T-helper 17 cell (primary cell): ENCODE results near the gene NKX2-3. TPM values are rescaled to one million over a fixed set of nuclear protein-coding genes. Genes with fewer than 3 reads are reported as not detected.

Experiments
- ATAC-seq: fragments of 150-1000 bp; cut with Tn5 transposase; 2 replicates; pipeline ENCODE4 v1.10.0; 2021; ENCODE audit warnings: mild to moderate bottlenecking, moderate library complexity
- DNase-seq, 3 donors: peaks; one replicate each; pipeline versions ENCODE4 v3.0.0 to v3.0.0-alpha.2; 2020 to 2021
- H3K9me3 ChIP-seq: one replicate; pipeline ENCODE4 v1.7.0; 2013; ENCODE audit warnings: low read length, mild to moderate bottlenecking; ENCODE audit not compliant: control insufficient read depth, poor library complexity, severe bottlenecking
- H3K27ac Mint-ChIP-seq: one replicate; pipeline ENCODE4 v1.8.0; 2022; ENCODE audit warnings: mild to moderate bottlenecking, moderate library complexity, mixed read lengths
- H3K27me3 Mint-ChIP-seq: one replicate; pipeline ENCODE4 v1.8.0; 2022; ENCODE audit warnings: mixed read lengths
- H3K36me3 Mint-ChIP-seq: one replicate; pipeline ENCODE4 v1.8.0; 2022; ENCODE audit warnings: low read depth, mixed read lengths
- H3K4me1 Mint-ChIP-seq: one replicate; pipeline ENCODE4 v1.8.0; 2022; ENCODE audit warnings: mild to moderate bottlenecking, mixed read lengths
- H3K4me3 Mint-ChIP-seq: one replicate; pipeline ENCODE4 v1.8.0; 2022; ENCODE audit warnings: mild to moderate bottlenecking, moderate library complexity, mixed read lengths
- total RNA-seq, 4 donors: library from RNA in 2 of 4; stranded (reverse) in 2 of 4; gene quantifications; one replicate each; pipeline ENCODE4 v1.2.3 and lab custom pipeline; 2022 to 2026

NKX2-3 gene
- total RNA-seq, 2 donors from 2014 or later: not detected

- DNase-seq: peak in 1 of 3 donors; percentile 27
- H3K27ac Mint-ChIP-seq: no peak overlapping the region
- ATAC-seq: no peak
- H3K36me3 Mint-ChIP-seq: no peaks in the 10 kb centered on the region
- H3K9me3 ChIP-seq: no peaks in the 10 kb centered on the region
- peaks cover 36% of the 10 kb centered on the region for H3K27me3 Mint-ChIP-seq
- no peak overlapping the region for H3K4me3 Mint-ChIP-seq
- peaks cover 2% of the 10 kb centered on the region for H3K4me1 Mint-ChIP-seq
Measured at GRCh38 chr10:99560277-99561126, 27.8 kb downstream of the NKX2-3 start.

DNA sequence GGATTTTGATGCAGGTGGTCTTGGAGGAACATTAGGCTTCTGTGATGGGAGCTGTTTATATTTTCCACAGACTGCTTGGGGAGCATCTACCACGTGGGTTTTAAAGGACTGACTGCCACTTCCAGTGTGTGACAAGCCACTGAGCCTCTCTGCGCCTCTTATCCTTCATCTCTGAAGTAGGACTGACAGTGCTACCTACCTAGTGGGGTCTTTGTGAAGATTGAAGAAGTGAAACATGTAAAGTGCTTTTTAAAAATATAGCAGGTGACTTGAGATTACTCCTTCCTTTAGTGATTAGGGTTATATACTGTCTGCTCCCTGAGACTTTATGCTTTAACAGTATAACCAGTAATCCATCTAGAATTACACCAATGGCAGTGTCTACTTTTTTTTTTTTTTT lies 29.9 kb downstream of the NKX2-3 start:
- H3K27ac Mint-ChIP-seq: no peak overlapping the region
- peaks cover 2% of the 10 kb centered on the region for H3K36me3 Mint-ChIP-seq
- H3K9me3 ChIP-seq: no peaks in the 10 kb centered on the region
- no peak for DNase-seq
- ATAC-seq: no peak
- H3K4me1 Mint-ChIP-seq: peaks cover 5% of the 10 kb centered on the region
- peaks cover 51% of the 10 kb centered on the region for H3K27me3 Mint-ChIP-seq
- no peak overlapping the region for H3K4me3 Mint-ChIP-seq

- peaks cover 59% of the 10 kb centered on the region for H3K27me3 Mint-ChIP-seq
- no peak overlapping the region for H3K4me3 Mint-ChIP-seq
- H3K4me1 Mint-ChIP-seq: peaks cover 5% of the 10 kb centered on the region
- H3K27ac Mint-ChIP-seq: no peak overlapping the region
- DNase-seq: no peak
- peaks cover 2% of the 10 kb centered on the region for H3K36me3 Mint-ChIP-seq
- no peaks in the 10 kb centered on the region for H3K9me3 ChIP-seq
- ATAC-seq: no peak
Measured at GRCh38 chr10:99564361-99564760, 31.6 kb downstream of the NKX2-3 start.

DNA sequence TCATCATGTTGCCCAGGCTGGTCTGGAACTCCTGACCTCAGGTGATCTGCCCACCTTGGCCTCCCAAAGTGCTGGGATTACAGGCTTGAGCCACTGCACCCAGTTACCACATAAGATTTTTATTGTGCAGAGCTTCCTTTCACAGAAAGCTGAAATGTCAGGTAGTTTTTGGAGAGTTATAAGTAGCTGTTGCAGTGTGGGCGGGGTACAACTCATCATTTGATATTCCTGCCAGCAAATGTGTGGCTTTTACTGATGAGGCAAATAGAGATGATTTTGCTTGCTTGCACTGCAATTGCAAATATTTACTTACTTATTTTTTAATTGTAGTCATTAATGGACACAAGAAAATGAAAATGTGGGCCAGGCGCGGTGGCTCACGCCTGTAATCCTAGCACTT lies 32.4 kb downstream of the NKX2-3 start:
- peaks cover 5% of the 10 kb centered on the region for H3K4me1 Mint-ChIP-seq
- DNase-seq: no peak
- H3K4me3 Mint-ChIP-seq: no peak overlapping the region
- H3K9me3 ChIP-seq: no peaks in the 10 kb centered on the region
- no peak for ATAC-seq
- no peak overlapping the region for H3K27ac Mint-ChIP-seq
- peaks cover 65% of the 10 kb centered on the region for H3K27me3 Mint-ChIP-seq
- H3K36me3 Mint-ChIP-seq: peaks cover 2% of the 10 kb centered on the region

- Mint-ChIP-seq H3K36me3 (peaks cover 2% of the 10 kb centered on the region), H3K4me3 (no peak overlapping the region), H3K4me1 (peaks cover 2% of the 10 kb centered on the region), H3K27me3 (peaks cover 54% of the 10 kb centered on the region), H3K27ac (no peak overlapping the region)
- no peak for ATAC-seq
- DNase-seq: no peak
- no peaks in the 10 kb centered on the region for H3K9me3 ChIP-seq
Measured at GRCh38 chr10:99569253-99569939, 36.7 kb downstream of the NKX2-3 start.

- Mint-ChIP-seq H3K4me3 (no peak overlapping the region), H3K27ac (no peak overlapping the region), H3K36me3 (peaks cover 2% of the 10 kb centered on the region), H3K4me1 (peaks cover 2% of the 10 kb centered on the region), H3K27me3 (peaks cover 57% of the 10 kb centered on the region)
- ATAC-seq (no peak), DNase-seq (no peak)
- H3K9me3 ChIP-seq: no peaks in the 10 kb centered on the region
Measured at GRCh38 chr10:99569961-99570360, 37.2 kb downstream of the NKX2-3 start.

DNA sequence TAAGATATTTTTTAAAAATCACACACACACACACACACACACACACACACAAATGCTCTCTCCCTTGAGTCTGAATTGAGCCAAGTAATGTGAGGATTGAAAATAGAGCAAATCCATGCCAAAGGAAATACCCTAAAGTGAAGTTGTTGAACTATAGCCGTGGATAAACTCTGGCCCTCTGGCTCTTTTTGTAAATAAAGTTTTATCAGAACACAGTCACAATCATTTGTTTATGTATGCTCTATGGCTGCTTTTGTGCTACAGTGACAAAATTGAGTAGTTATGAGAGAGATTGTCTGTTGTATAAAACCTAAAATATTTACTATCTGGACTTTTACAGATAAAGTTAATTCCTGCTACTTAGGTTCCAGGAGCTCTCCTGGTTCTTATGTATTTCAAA lies 39.1 kb downstream of the NKX2-3 start:
- Mint-ChIP-seq H3K4me3 (no peak overlapping the region), H3K27me3 (peaks cover 48% of the 10 kb centered on the region), H3K36me3 (no peaks in the 10 kb centered on the region), H3K4me1 (no peaks in the 10 kb centered on the region), H3K27ac (no peak overlapping the region)
- no peaks in the 10 kb centered on the region for H3K9me3 ChIP-seq
- no peak for ATAC-seq
- no peak for DNase-seq

DNA sequence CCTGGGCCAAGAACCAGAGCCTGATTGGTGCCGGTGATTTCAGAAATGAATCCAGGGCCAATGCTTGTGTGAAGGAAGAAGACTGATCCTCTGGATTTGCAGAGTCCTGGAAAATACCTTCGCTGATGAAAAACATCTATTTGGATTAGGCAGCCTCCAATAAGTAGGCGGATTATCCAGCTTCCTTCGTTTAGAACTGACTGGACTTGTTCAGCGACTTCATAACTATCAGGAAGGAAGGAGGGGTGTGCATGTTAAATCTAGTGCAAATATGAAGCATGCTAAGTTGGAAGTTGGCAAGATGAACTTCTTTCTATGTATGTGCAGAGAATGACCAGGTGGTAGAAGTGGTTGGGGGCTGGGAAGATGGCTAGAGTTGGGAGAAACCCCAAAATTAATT lies 41.0 kb downstream of the NKX2-3 start:
- Mint-ChIP-seq H3K4me3 (no peak overlapping the region), H3K4me1 (no peaks in the 10 kb centered on the region), H3K36me3 (no peaks in the 10 kb centered on the region), H3K27me3 (peaks cover 45% of the 10 kb centered on the region), H3K27ac (no peak overlapping the region)
- no peak for DNase-seq
- no peaks in the 10 kb centered on the region for H3K9me3 ChIP-seq
- ATAC-seq: no peak

- Mint-ChIP-seq H3K4me3 (no peak overlapping the region), H3K4me1 (no peaks in the 10 kb centered on the region), H3K27me3 (peaks cover 27% of the 10 kb centered on the region), H3K36me3 (peaks cover 2% of the 10 kb centered on the region), H3K27ac (no peak overlapping the region)
- no peaks in the 10 kb centered on the region for H3K9me3 ChIP-seq
- DNase-seq (no peak), ATAC-seq (no peak)
Measured at GRCh38 chr10:99579971-99580370, 47.2 kb downstream of the NKX2-3 start.

DNA sequence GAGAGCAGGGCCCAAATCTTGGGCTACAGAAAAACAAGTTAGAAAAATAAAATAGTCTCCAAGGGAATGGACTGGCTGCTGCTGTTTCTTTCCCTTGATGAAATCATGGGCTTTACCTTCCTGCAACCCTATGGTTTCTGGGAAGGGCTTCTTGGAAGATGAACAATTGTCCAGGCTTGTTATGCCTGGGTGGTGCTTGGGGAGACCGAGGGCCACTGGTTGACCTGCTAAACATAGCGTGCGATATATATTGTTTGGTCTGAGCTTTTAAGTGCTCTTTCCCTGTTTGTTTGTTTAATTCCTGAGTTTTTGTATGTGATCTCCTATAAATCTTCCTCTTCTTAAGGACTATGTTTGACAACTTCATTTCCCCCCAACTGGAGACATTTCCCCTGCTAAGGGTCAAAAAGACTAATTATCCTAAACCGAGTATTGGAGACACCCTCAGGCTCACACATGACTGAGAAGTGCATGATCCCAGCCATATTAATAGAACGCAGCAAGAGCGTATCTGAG lies 49.6 kb downstream of the NKX2-3 start:
- Mint-ChIP-seq H3K4me3 (no peak overlapping the region), H3K27ac (no peak overlapping the region), H3K27me3 (peaks cover 36% of the 10 kb centered on the region), H3K4me1 (no peaks in the 10 kb centered on the region), H3K36me3 (peaks cover 2% of the 10 kb centered on the region)
- ATAC-seq (no peak), DNase-seq (no peak)
- H3K9me3 ChIP-seq: no peaks in the 10 kb centered on the region

GRCh38 chr10:99583687-99584086 lies 50.9 kb downstream of the NKX2-3 start:
- Mint-ChIP-seq H3K27me3 (peaks cover 36% of the 10 kb centered on the region), H3K4me3 (no peak overlapping the region), H3K4me1 (no peaks in the 10 kb centered on the region), H3K27ac (no peak overlapping the region), H3K36me3 (peaks cover 5% of the 10 kb centered on the region)
- no peak for DNase-seq
- no peak for ATAC-seq
- H3K9me3 ChIP-seq: no peaks in the 10 kb centered on the region
